ENCODE measurements around the gene EXOC6B.

Gene EXOC6B

DNA sequence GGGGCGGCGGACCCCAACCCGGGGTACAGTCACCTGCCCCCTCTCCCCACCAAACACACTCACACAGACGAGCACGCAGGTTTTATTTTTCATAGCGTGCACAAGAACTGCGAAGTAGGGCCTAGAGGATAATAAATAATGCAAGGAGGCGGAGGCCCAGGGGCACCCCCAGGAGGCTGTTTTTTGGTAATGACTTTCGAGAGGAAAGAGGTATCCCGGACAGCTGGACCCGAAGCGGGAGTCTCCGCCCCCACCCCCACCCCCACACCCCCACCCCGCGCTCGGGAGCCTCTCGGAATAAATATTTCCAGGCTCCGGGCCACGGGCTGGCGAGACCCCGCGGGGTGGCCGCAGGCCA is 681.6 kb downstream of the EXOC6B start:
- no peak for TF ChIP-seq ZNF274 (IDR thresholded peaks at IDR 0.05; ENCODE audit: low read depth, low read length)
- H3K4me3 ChIP-seq (ENCODE audit: low read length) = no peak overlapping the region

GRCh38 chr2:72143441-72144273 is 682.2 kb downstream of the EXOC6B start:
- TF ChIP-seq ZNF274 (IDR thresholded peaks at IDR 0.05; ENCODE audit: low read depth, low read length) = no peak
- no peak overlapping the region for H3K4me3 ChIP-seq (ENCODE audit: low read length)

DNA sequence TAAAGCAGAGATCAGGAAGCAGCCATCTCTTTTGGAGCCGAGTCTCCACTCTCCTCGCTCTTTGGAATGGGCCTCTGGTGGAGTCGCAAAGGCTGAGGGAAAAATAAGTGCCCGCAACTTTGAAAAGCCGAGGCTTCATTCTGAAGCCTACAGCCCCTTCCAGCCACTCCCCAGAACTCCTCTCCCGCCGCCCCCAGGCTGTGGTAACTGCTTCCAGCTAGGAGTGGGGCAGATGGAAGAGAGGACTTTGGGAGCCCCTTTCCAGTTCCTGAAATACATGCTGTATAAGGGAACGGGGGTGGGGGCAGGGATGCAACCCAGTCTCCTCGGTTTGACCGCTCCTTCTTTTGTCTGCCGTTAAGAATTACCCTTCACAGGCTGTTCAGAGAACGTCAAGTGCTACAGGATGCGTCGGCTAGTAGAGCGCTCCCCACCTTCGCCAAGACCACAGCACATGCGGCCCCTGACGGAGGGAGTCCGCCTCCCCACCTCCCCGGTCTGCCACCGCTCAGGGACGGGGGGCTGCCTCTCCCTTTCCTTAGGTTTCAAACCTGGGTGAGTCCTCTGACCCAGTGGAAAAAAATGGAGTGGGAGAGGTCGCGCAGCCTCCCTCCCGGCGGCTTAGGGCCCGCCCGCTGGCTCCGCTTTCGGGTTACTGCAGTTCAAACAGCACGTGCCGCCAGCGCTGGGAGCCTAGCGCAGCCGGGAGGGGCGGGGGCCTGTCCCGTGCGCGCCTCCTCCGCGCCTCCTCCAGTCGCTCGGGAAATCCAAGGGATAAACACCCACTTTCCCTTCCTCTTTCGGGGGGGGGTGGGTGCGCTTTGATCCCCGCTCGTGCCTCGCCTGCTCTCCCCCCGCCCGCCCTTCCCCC is 683.0 kb downstream of the EXOC6B start:
- no peak overlapping the region for H3K4me3 ChIP-seq (ENCODE audit: low read length)

DNA sequence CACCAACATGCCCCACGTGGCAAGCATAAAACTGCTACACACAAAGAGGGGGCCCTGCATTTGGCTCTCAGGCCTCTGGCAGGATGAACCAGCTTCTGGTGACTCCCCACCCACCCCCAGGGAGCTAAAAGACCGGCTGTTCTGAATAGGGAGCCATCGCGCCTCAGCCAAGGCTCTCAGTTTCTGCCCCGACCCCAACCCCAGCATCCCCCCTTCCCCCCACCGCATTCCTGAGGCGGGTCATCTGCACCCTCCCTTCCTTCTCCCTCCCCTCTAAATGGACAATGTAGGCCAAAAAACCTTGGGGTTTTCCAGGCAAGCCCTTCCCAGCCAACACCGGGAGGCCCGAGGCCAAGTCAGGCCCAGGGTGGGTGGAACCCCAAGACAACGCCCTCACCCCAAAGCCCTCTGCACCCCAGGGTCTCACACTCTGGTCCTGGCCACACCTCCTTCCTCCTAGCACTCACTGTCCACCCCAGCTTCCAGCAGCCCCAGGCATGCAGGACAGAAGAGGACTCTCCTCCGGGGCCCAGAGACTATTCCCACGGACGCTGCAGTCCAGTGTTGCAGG is 683.9 kb downstream of the EXOC6B start:
- no peak overlapping the region for H3K4me3 ChIP-seq (ENCODE audit: low read length)
- TF ChIP-seq ZNF274 (IDR thresholded peaks at IDR 0.05; ENCODE audit: low read depth, low read length) = no peak

More for the DNA sequence above, 683.0 kb downstream of the EXOC6B start:
- no peak for TF ChIP-seq ZNF274 (IDR thresholded peaks at IDR 0.05; ENCODE audit: low read depth, low read length)

DNA sequence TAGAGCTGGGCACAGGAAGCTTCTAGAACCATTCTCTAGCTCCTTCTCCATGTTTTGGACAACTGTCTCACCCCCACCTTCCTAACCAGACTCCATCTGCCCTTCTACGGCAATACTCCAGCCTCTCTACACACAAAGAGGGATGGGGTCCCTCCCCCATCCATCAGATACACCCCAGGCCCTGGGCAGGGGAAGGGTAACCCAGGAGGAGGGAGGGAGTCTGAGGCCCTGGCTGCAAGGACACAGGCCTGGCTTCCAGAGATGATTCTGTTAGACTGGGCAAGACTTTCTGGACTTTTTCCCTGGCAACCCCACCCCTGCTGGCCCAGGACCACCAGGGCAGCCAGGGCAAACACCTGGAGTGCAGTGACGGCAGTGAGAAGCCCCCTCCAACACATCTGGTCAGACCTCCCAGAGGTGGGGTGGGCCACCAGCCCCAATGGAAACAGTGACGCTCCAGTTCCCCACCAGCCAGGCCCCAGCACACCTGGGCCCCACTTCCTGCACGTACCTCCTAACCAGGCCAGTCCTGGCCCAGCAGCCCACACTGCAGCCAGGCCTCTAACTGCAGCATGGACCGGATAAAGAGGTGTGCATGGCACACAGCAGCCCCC is 684.7 kb downstream of the EXOC6B start:
- H3K4me3 ChIP-seq (ENCODE audit: low read length) = no peak overlapping the region
- TF ChIP-seq ZNF274 (IDR thresholded peaks at IDR 0.05; ENCODE audit: low read depth, low read length) = no peak

DNA sequence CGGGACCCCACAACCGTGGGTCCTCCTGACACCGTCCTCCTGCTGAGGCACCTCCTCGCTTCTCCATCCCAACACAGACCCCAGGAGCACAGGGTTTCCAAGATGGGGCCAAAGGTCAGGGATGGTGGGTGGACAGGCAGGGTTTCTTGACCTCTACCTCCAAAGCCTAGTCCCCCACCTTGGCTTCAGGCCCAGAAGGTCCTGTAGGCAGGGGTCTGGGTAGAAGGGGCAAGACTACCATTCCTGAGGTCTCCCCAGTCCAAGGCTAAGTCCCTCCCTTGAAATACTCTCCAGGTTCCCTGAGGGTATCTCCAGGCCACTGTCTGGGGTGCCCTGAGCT is 685.2 kb downstream of the EXOC6B start:
- H3K4me3 ChIP-seq (ENCODE audit: low read length) = no peak overlapping the region
- TF ChIP-seq ZNF274 (IDR thresholded peaks at IDR 0.05; ENCODE audit: low read depth, low read length) = no peak

DNA sequence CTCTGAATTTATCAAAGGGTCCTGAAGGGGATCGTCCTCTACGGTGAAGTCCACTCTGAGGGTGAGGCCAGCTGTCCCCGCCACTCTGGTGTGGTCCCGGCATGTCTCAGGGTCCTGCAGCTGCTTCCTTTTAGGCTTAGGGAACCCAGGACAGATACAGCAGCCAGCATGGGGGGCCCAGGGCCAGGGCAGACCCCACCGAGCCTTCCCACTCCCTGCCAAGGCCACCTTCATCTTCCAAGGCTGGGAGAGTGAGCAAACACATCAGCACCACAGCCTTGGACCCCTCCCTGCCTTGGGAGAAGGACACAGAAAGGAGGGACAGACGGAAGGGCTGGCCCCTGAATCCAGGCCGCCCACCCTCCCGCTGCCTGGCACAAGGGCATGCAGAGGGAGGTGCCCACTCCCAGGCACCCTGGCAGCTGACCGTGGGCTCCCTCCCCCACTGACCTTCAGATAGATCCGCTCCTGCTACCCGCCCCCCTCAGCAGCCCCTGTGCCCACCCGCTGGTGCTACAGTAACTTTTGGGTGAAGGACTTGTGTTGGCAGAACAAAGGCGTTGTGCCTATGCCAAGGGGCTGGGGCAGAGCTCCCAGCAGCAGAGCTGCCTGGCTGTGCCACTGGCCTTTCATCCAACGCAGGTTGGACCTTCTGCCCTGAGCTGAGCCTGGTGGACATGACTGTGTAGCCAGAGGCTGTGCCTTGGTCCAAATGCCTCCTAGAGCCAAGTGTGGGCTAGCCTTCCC is 685.8 kb downstream of the EXOC6B start:
- no peak overlapping the region for H3K4me3 ChIP-seq (ENCODE audit: low read length)
- no peak for TF ChIP-seq ZNF274 (IDR thresholded peaks at IDR 0.05; ENCODE audit: low read depth, low read length)

GRCh38 chr2:72139471-72139873 is 686.4 kb downstream of the EXOC6B start:
- no peak for TF ChIP-seq ZNF274 (IDR thresholded peaks at IDR 0.05; ENCODE audit: low read depth, low read length)

DNA sequence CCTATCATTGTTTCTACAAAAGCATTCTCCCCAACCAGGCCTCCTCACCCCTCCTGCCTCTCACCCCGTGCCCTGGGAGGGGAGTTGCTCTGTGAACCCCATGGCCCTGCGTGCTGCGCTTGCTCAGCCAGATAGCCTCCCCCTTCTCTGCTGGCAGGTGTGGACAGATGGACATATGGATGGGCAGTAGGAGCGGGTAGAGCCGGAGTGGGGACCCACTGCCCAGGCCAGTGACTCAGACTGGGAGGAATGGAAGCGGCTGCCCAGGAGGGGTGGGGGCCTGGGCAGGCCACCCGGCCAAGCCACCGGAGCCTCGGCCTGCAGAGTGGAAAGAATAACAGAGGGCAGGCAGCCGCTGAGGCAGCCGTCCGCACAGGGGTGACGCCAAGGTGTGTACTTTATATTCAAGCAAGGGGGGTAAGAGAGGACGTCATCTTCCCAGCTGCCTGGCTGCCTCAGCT is 686.9 kb downstream of the EXOC6B start:
- no peak overlapping the region for H3K4me3 ChIP-seq (ENCODE audit: low read length)
- no peak for TF ChIP-seq ZNF274 (IDR thresholded peaks at IDR 0.05; ENCODE audit: low read depth, low read length)

More at GRCh38 chr2:72139471-72139873, 686.4 kb downstream of the EXOC6B start:
- no peak overlapping the region for H3K4me3 ChIP-seq (ENCODE audit: low read length)

DNA sequence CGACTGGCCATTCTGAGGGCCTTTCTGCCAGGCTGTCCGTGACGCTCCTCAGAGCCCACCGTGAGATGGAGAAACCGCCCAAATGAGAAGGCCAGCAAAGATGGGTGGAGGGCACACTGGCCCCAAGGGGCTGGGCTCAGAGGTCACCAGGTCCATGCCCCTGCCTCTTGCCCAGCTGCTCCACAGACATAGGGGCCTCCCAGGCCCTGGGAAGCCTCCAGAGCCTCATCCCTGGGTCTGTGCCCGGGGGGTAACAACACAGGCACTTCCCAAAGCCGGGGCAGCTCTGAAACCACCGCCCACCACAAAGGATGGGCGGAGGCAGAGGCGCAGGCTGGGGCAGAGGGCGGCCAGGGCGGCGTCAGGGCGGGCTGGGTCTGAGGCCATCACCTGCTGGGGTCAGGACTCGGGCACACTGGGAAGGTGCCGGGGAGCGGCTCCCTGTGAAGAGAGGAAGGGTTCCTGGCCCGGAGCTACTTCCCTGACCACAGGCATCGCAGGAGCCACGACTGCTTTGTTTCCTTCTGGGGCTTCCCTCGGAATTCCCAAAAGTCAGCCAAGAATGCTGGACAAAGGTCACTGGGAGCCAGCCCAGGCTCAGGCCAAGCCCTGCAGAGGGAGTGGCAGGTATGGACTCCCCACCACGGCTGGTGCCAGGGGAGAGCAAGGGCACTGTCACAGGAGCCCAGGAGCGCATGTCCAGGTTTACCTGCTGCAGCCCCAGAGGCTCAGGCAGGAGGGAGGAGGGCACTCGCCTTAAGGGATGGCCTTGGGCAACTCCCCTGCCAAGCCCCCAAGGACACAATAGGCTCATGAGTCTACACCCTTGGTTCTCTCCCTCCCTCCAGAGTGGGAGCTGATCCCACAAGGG is 687.6 kb downstream of the EXOC6B start:
- no peak overlapping the region for H3K4me3 ChIP-seq (ENCODE audit: low read length)
- TF ChIP-seq ZNF274 (IDR thresholded peaks at IDR 0.05; ENCODE audit: low read depth, low read length) = no peak

DNA sequence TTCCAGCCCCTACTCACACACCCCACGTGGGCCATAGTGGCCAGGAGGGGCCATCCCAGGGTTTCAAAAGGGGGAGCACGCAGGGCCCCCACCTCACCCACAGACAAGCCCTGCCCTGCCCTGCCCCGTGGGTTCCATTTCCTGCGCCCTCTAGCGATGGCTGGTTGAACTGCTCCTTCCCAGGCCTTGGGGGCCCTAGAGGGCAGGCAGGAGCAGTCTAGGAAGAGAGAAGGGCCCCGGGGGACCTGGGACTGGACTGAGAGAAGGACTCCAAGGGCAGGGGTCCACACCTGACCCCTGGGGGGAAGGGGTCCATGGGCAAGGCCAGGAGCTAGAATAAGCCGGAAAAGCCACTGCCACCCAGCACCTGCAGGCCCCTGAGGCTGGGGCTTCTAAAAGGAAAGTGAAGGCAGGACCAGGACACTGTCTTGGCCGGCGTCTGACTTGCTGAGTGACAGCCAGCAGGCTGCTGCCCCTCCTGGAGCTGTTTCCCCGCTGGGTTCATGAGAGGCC is 688.3 kb downstream of the EXOC6B start:
- no peak for TF ChIP-seq ZNF274 (IDR thresholded peaks at IDR 0.05; ENCODE audit: low read depth, low read length)
- H3K4me3 ChIP-seq (ENCODE audit: low read length) = no peak overlapping the region

- H3K4me3 ChIP-seq (ENCODE audit: low read length) = no peak overlapping the region
- no peak for TF ChIP-seq ZNF274 (IDR thresholded peaks at IDR 0.05; ENCODE audit: low read depth, low read length)
Observed at GRCh38 chr2:72136933-72137497, 688.8 kb downstream of the EXOC6B start.
